GM19452 (cell line): Measurements from ENCODE around the gene LACTB.

ENCODE experiments used
- ATAC-seq: cut with Tn5 transposase; IDR thresholded peaks from one replicate; pipeline ENCODE4 v1.9.1; 2021; ENCODE audit not compliant: unreplicated experiment

The LACTB gene

GRCh38 chr15:63166219-63166618 is 44.6 kb downstream of the LACTB start:
- no peak for ATAC-seq

- ATAC-seq = no peak
Measured at GRCh38 chr15:63169788-63170187, 48.1 kb downstream of the LACTB start.

GRCh38 chr15:63172376-63172775 is 50.7 kb downstream of the LACTB start:
- ATAC-seq = no peak

GRCh38 chr15:63172851-63173451 is 51.3 kb downstream of the LACTB start:
- no peak for ATAC-seq

- ATAC-seq = no peak
Measured at GRCh38 chr15:63176302-63176701, 54.6 kb downstream of the LACTB start.

- no peak for ATAC-seq
Measured at GRCh38 chr15:63178034-63178433, 56.4 kb downstream of the LACTB start.

GRCh38 chr15:63180746-63181145 is 59.1 kb downstream of the LACTB start:
- ATAC-seq = no peak

- ATAC-seq = no peak
Measured at GRCh38 chr15:63181648-63182047, 60.0 kb downstream of the LACTB start.

- no peak for ATAC-seq
Measured at GRCh38 chr15:63185206-63185605, 63.5 kb downstream of the LACTB start.

- no peak for ATAC-seq
Measured at GRCh38 chr15:63186065-63186464, 64.4 kb downstream of the LACTB start.

GRCh38 chr15:63187589-63188226 is 66.0 kb downstream of the LACTB start:
- no peak for ATAC-seq

GRCh38 chr15:63188247-63188925 is 66.7 kb downstream of the LACTB start:
- no peak for ATAC-seq

GRCh38 chr15:63188926-63189871 is 67.5 kb downstream of the LACTB start, which contains the start of gene RAB8B:
Gene RAB8B (plus strand): TSS chr15:63189606. CDS start chr15:63189625, 19 bp downstream.
- peak; percentile 67 for ATAC-seq

- ATAC-seq = no peak
Measured at GRCh38 chr15:63189941-63190768, 68.5 kb downstream of the LACTB start.

GRCh38 chr15:63190769-63191649 is 69.3 kb downstream of the LACTB start:
- ATAC-seq = no peak
